Stimulated activated CD4-positive, alpha-beta T cell treated with anti-CD3 and anti-CD28 coated beads, TNF-alpha, amount 100 ng/mL, for 48 hours (primary cell): Measurements from ENCODE around the gene ANKRD36B.
"Not testable (repeated sequence)": the region's sequence is repeated elsewhere in the genome, so short reads cannot be mapped to it uniquely, and the experiment has no call there.

Source experiments
- DNase-seq, 3 donors: peaks; one replicate each; pipeline ENCODE4 v3.0.0-alpha.2; 2020; ENCODE audit warnings: low read depth in 3 of 3

Gene ANKRD36B

GRCh38 chr2:97549058-97549457 lies 40.6 kb downstream of the ANKRD36B start:
- not testable (repeated sequence) for DNase-seq

- not testable (repeated sequence) for DNase-seq
These were observed 41.1 kb downstream of the ANKRD36B start for GRCh38 chr2:97548536-97548935.

- no peak for DNase-seq
These were observed 43.0 kb downstream of the ANKRD36B start for GRCh38 chr2:97546711-97547110.

GRCh38 chr2:97544911-97545310 lies 44.8 kb downstream of the ANKRD36B start:
- DNase-seq, result not testable (repeated sequence)

GRCh38 chr2:97525904-97526303 lies 63.8 kb downstream of the ANKRD36B start:
- not testable (repeated sequence) for DNase-seq

- not testable (repeated sequence) for DNase-seq
These were observed 65.9 kb downstream of the ANKRD36B start for GRCh38 chr2:97523816-97524215.

GRCh38 chr2:97522916-97523555 lies 66.6 kb downstream of the ANKRD36B start:
- DNase-seq, result not testable (repeated sequence)

GRCh38 chr2:97495651-97496050 lies 94.0 kb downstream of the ANKRD36B start:
- DNase-seq, result not testable (repeated sequence)

- DNase-seq, result not testable (repeated sequence)
These were observed 99.5 kb downstream of the ANKRD36B start for GRCh38 chr2:97490141-97490540.
